ENCODE results near the gene ADRA2C. TPM values are rescaled to one million over a fixed set of nuclear protein-coding genes. Genes with fewer than 3 reads are reported as not detected.

The ADRA2C gene
- total RNA-seq, 2 experiments from 2014 or later = not detected

- ChIA-PET POLR2A (no interaction called here), CTCF (no interaction called here)
- Histone ChIP-seq H3K36me3 (ENCODE audit: insufficient read depth, low read length) (no peaks in the 10 kb centered on the region), H3K27me3 (ENCODE audit: control insufficient read depth in 1 of 2, insufficient read depth in 2 of 2, low read length in 2 of 2) (peaks cover 43 to 48% of the 10 kb centered on the region in 2 experiments), H3K9me3 (ENCODE audit: control insufficient read depth in 1 of 2, insufficient read depth in 1 of 2, low read length in 2 of 2) (peaks cover 0 to 36% of the 10 kb centered on the region in 2 experiments), H3K4me3 (ENCODE audit: low read length) (no peak overlapping the region), H3K27ac (ENCODE audit: low read depth in 1 of 2, low read length in 2 of 2) (no peak overlapping the region), H3K4me1 (ENCODE audit: insufficient read depth, low read length) (no peaks in the 10 kb centered on the region)
- Mint-ChIP-seq H3K4me1 (ENCODE audit: low read depth) (peaks cover 5% of the 10 kb centered on the region), H3K36me3 (ENCODE audit: low read depth) (no peaks in the 10 kb centered on the region), H3K4me3 (no peak overlapping the region), H3K27me3 (peaks cover 43% of the 10 kb centered on the region), H3K9me3 (no peaks in the 10 kb centered on the region), H3K27ac (no peak overlapping the region)
- intact Hi-C loops (cut with DNase I, micrococcal nuclease) = no loop called here
- DNase-seq (no peak), ATAC-seq (ENCODE audit: poor library complexity) (no peak)
- TF ChIP-seq CTCF (IDR thresholded peaks at IDR 0.05) = no peak
Observed at GRCh38 chr4:3722446-3723231, 43.5 kb upstream of the ADRA2C start.

- Mint-ChIP-seq H3K9me3 (no peaks in the 10 kb centered on the region), H3K4me3 (no peak overlapping the region), H3K36me3 (ENCODE audit: low read depth) (no peaks in the 10 kb centered on the region), H3K4me1 (ENCODE audit: low read depth) (peaks cover 5% of the 10 kb centered on the region), H3K27me3 (peaks cover 37% of the 10 kb centered on the region), H3K27ac (no peak overlapping the region)
- Histone ChIP-seq H3K4me1 (ENCODE audit: insufficient read depth, low read length) (no peaks in the 10 kb centered on the region), H3K36me3 (ENCODE audit: insufficient read depth, low read length) (no peaks in the 10 kb centered on the region), H3K4me3 (ENCODE audit: low read length) (no peak overlapping the region), H3K9me3 (ENCODE audit: control insufficient read depth in 1 of 2, insufficient read depth in 1 of 2, low read length in 2 of 2) (peaks cover 0 to 39% of the 10 kb centered on the region in 2 experiments), H3K27me3 (ENCODE audit: control insufficient read depth in 1 of 2, insufficient read depth in 2 of 2, low read length in 2 of 2) (peaks cover 40 to 48% of the 10 kb centered on the region in 2 experiments), H3K27ac (ENCODE audit: low read depth in 1 of 2, low read length in 2 of 2) (no peak overlapping the region)
- ATAC-seq (ENCODE audit: poor library complexity) = no peak
- DNase-seq = no peak
- POLR2A ChIA-PET = no interaction called here
- CTCF ChIA-PET = no interaction called here
- intact Hi-C loops (cut with DNase I, micrococcal nuclease) = no loop called here
- no peak for TF ChIP-seq CTCF (IDR thresholded peaks at IDR 0.05)
Observed at GRCh38 chr4:3723232-3723642, 42.9 kb upstream of the ADRA2C start.

GRCh38 chr4:3724319-3725231, 41.6 kb upstream of the ADRA2C start:
- H3K4me3 ChIP-seq (ENCODE audit: low read length) = no peak overlapping the region
- Mint-ChIP-seq H3K36me3 (ENCODE audit: low read depth) (no peaks in the 10 kb centered on the region), H3K27ac (no peak overlapping the region), H3K9me3 (no peaks in the 10 kb centered on the region), H3K4me3 (no peak overlapping the region), H3K4me1 (ENCODE audit: low read depth) (peaks cover 5% of the 10 kb centered on the region), H3K27me3 (peaks cover 35% of the 10 kb centered on the region)
- H3K4me1 ChIP-seq (ENCODE audit: insufficient read depth, low read length) = no peaks in the 10 kb centered on the region
- H3K27ac ChIP-seq (ENCODE audit: low read depth in 1 of 2, low read length in 2 of 2) = no peak overlapping the region
- no peak for TF ChIP-seq CTCF (IDR thresholded peaks at IDR 0.05)
- no peaks in the 10 kb centered on the region for H3K36me3 ChIP-seq (ENCODE audit: insufficient read depth, low read length)
- peaks cover 46 to 48% of the 10 kb centered on the region in 2 experiments for H3K27me3 ChIP-seq (ENCODE audit: control insufficient read depth in 1 of 2, insufficient read depth in 2 of 2, low read length in 2 of 2)
- CTCF ChIA-PET = no interaction called here
- intact Hi-C loops (cut with DNase I, micrococcal nuclease) = no loop called here
- ATAC-seq (ENCODE audit: poor library complexity) (no peak), DNase-seq (no peak)
- H3K9me3 ChIP-seq (ENCODE audit: control insufficient read depth in 1 of 2, insufficient read depth in 1 of 2, low read length in 2 of 2) = peaks cover 0 to 46% of the 10 kb centered on the region in 2 experiments
- POLR2A ChIA-PET = no interaction called here
